C4-2B (cell line): ENCODE results near the gene TEFM.

Experiments
- CTCF ChIP-seq: fragments of 450-650 bp; conservative IDR thresholded peaks from 2 replicates; pipeline ENCODE4 v1.5.1; 2017; ENCODE audit warnings: mild to moderate bottlenecking
- ZFX ChIP-seq: fragments of 450-650 bp; IDR thresholded peaks from 2 replicates; pipeline ENCODE4 v1.6.1; 2017

GRCh38 chr17:30906101-30906911, at the start of gene TEFM:
- TF ChIP-seq CTCF (no peak), ZFX (peak; percentile 97)
